Osteocyte (in vitro differentiated cells): ENCODE data around the gene FRAS1. TPM values are rescaled to one million over a fixed set of nuclear protein-coding genes. Genes with fewer than 3 reads are reported as not detected.

Experiments
- DNase-seq: peaks from one replicate; pipeline ENCODE4 v3.0.0; 2021; ENCODE audit warnings: mixed read lengths; ENCODE audit not compliant: unreplicated experiment; ENCODE audit errors: extremely low spot score
- H3K27ac Mint-ChIP-seq: one replicate; pipeline ENCODE4 v1.8.0; 2021; ENCODE audit warnings: mild to moderate bottlenecking, mixed read lengths; ENCODE audit not compliant: unreplicated experiment
- H3K27me3 Mint-ChIP-seq: one replicate; pipeline ENCODE4 v1.8.0; 2021; ENCODE audit warnings: mixed read lengths; ENCODE audit not compliant: unreplicated experiment
- H3K36me3 Mint-ChIP-seq: one replicate; pipeline ENCODE4 v1.8.0; 2021; ENCODE audit warnings: mixed read lengths; ENCODE audit not compliant: unreplicated experiment
- H3K4me1 Mint-ChIP-seq: one replicate; pipeline ENCODE4 v1.8.0; 2021; ENCODE audit warnings: mixed read lengths; ENCODE audit not compliant: unreplicated experiment
- H3K4me3 Mint-ChIP-seq: one replicate; pipeline ENCODE4 v1.8.0; 2021; ENCODE audit warnings: mild to moderate bottlenecking, moderate library complexity, mixed read lengths; ENCODE audit not compliant: unreplicated experiment
- H3K9me3 Mint-ChIP-seq: one replicate; pipeline ENCODE4 v1.8.0; 2021; ENCODE audit warnings: mixed read lengths; ENCODE audit not compliant: unreplicated experiment
- CTCF ChIP-seq: fragments of 200-600 bp; sonication (generic); IDR thresholded peaks from 2 replicates; pipeline ENCODE4 v1.5.0; 2021; ENCODE audit warnings: antibody characterized with exemption, mild to moderate bottlenecking, moderate library complexity
- total RNA-seq: library from RNA; stranded (reverse); gene quantifications from 2 replicates; pipeline ENCODE4 v1.2.1, GENCODE V29; 2021

The FRAS1 gene
- total RNA-seq, 1 donor from 2014 or later = 0.89 TPM

GRCh38 chr4:78040431-78040830 lies 16.7 kb upstream of the FRAS1 start:
- no peaks in the 10 kb centered on the region for H3K36me3 Mint-ChIP-seq
- no peak for DNase-seq
- no peak for TF ChIP-seq CTCF
- H3K27me3 Mint-ChIP-seq = peaks cover 7% of the 10 kb centered on the region
- H3K9me3 Mint-ChIP-seq = peaks cover 8% of the 10 kb centered on the region
- no peaks in the 10 kb centered on the region for H3K4me1 Mint-ChIP-seq
- H3K27ac Mint-ChIP-seq = no peak overlapping the region
- no peak overlapping the region for H3K4me3 Mint-ChIP-seq

GRCh38 chr4:78047366-78047765 lies 9.8 kb upstream of the FRAS1 start:
- Mint-ChIP-seq H3K27ac (no peak overlapping the region), H3K4me1 (no peaks in the 10 kb centered on the region), H3K27me3 (peaks cover 28% of the 10 kb centered on the region)

GRCh38 chr4:78056265-78057129 lies 626 bp upstream of the FRAS1 start:
- Mint-ChIP-seq H3K9me3 (no peaks in the 10 kb centered on the region), H3K27ac (no peak overlapping the region)

More at GRCh38 chr4:78047366-78047765, 9.8 kb upstream of the FRAS1 start:
- no peak for TF ChIP-seq CTCF
- DNase-seq = no peak
- Mint-ChIP-seq H3K36me3 (no peaks in the 10 kb centered on the region), H3K9me3 (no peaks in the 10 kb centered on the region), H3K4me3 (no peak overlapping the region)

GRCh38 chr4:78057600-78058550 lies 752 bp downstream of the FRAS1 start:
- no peaks in the 10 kb centered on the region for H3K36me3 Mint-ChIP-seq
- H3K27me3 Mint-ChIP-seq = peaks cover 66% of the 10 kb centered on the region
- TF ChIP-seq CTCF = no peak
- no peak overlapping the region for H3K27ac Mint-ChIP-seq
- no peaks in the 10 kb centered on the region for H3K9me3 Mint-ChIP-seq
- no peak for DNase-seq
- H3K4me1 Mint-ChIP-seq = peaks cover 29% of the 10 kb centered on the region
- peak overlapping the region; percentile 79 for H3K4me3 Mint-ChIP-seq

More at GRCh38 chr4:78056265-78057129, 626 bp upstream of the FRAS1 start:
- no peak for DNase-seq
- H3K4me1 Mint-ChIP-seq = peaks cover 29% of the 10 kb centered on the region
- no peak for TF ChIP-seq CTCF
- peaks cover 64% of the 10 kb centered on the region for H3K27me3 Mint-ChIP-seq
- peak overlapping the region; percentile 79 for H3K4me3 Mint-ChIP-seq
- no peaks in the 10 kb centered on the region for H3K36me3 Mint-ChIP-seq
